ENCODE data around the gene AGPAT3.

The AGPAT3 gene

GRCh38 chr21:43958364-43959158, 93.5 kb downstream of the AGPAT3 start:
- peak; percentile 36 to 41 for DNase-seq

GRCh38 chr21:43959231-43960116, 94.5 kb downstream of the AGPAT3 start:
- DNase-seq = peak; percentile 34 to 41

- DNase-seq = peak; percentile 41 to 43
Observed at GRCh38 chr21:43961382-43961909, 96.4 kb downstream of the AGPAT3 start.

- no peak for DNase-seq
Observed at GRCh38 chr21:43965911-43966585, 101.0 kb downstream of the AGPAT3 start.

GRCh38 chr21:43966946-43967512, 102.0 kb downstream of the AGPAT3 start:
- no peak for DNase-seq

- no peak for DNase-seq
Observed at GRCh38 chr21:43967981-43968380, 103.0 kb downstream of the AGPAT3 start.

GRCh38 chr21:43968410-43969114, 103.5 kb downstream of the AGPAT3 start:
- DNase-seq = no peak

- DNase-seq = no peak
Observed at GRCh38 chr21:43969115-43969444, 104.1 kb downstream of the AGPAT3 start.

- no peak for DNase-seq
Observed at GRCh38 chr21:43970551-43970950, 105.5 kb downstream of the AGPAT3 start.

GRCh38 chr21:43971201-43971991, 106.4 kb downstream of the AGPAT3 start:
- no peak for DNase-seq

GRCh38 chr21:43971992-43972255, 106.9 kb downstream of the AGPAT3 start:
- DNase-seq = no peak

GRCh38 chr21:43972850-43973633, 108.0 kb downstream of the AGPAT3 start:
- DNase-seq = no peak

- DNase-seq = no peak
Observed at GRCh38 chr21:43973634-43973955, 108.6 kb downstream of the AGPAT3 start.

- DNase-seq = no peak
Observed at GRCh38 chr21:43974791-43975468, 109.9 kb downstream of the AGPAT3 start.

- DNase-seq = peak; percentile 91
Observed at GRCh38 chr21:43975469-43976098, 110.6 kb downstream of the AGPAT3 start.

GRCh38 chr21:43976661-43977060, 111.6 kb downstream of the AGPAT3 start:
- DNase-seq = no peak

- DNase-seq = no peak
Observed at GRCh38 chr21:43978060-43978459, 113.0 kb downstream of the AGPAT3 start.

GRCh38 chr21:43979654-43980053, 114.6 kb downstream of the AGPAT3 start:
- no peak for DNase-seq

- DNase-seq = no peak
Observed at GRCh38 chr21:43981151-43981870, 116.3 kb downstream of the AGPAT3 start.

Data from activated T-cell treated with anti-CD3 and anti-CD28 coated beads, Interleukin-2, amount 50 U/mL, for 48 hours (primary cell).